Activated CD4-positive, CD25-positive, alpha-beta regulatory T cell treated with anti-CD3 and anti-CD28 coated beads, Interleukin-2, amount 50 U/mL, for 72 hours (primary cell): Measurements from ENCODE around the gene USP9X.
"Not testable (repeated sequence)": the region's sequence is repeated elsewhere in the genome, so short reads cannot be mapped to it uniquely, and the experiment has no call there.

Experiments
- DNase-seq: peaks from one replicate; pipeline ENCODE4 v3.0.0; 2021

Gene USP9X

DNA sequence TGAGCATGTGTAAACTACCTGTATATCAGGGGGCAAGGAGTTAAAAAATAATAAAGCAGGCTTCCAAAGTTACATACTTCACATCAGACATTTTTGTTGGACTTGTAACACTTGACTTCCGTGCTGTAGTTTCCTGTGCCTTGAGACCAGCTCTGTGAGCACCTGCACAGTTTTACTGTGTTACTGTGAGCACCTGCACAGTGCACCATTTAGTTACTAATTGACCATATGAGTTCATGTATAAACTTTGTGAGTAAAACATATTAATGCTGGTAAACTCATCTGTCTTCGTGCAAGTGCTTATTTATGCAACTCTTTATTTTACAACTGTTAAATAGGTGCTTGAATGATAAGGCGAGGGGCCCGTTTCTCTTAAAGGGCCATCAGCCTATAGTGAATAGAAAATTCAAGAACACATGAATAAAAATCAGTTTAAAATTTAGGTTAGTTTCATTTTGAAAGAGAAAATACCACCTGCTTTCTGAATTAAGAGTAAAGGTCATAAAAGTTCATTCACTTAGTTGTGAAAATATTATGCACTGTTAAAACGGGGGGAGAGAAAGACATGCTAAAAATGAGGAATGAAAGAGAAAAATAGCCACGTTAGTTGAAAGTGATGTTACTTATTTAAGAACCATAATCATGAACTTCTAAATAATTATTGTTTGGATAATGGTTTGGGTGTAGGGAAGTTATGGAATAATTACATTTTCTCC, 42.4 kb downstream of the USP9X start:
- no peak for DNase-seq

DNA sequence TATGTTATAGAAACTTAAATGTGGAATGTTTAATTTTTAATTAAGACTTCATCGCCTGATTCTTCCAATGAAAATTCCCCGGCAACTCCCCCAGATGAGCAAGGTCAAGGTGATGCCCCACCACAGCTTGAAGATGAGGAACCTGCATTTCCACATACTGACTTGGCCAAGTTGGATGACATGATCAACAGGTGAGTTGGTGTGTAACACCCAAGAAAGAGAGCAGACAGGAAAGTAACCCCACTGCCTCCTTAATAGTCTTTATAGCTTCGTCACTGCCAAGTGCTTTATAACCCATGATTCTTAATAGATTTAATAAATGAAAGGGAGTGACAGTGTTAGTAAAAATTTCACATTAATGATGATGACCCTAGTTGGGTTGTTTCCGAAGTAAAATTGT, 43.7 kb downstream of the USP9X start:
- DNase-seq = no peak

- DNase-seq = no peak
These were observed 46.5 kb downstream of the USP9X start for GRCh38 chrX:41131766-41132165.

- no peak for DNase-seq
These were observed 48.3 kb downstream of the USP9X start for GRCh38 chrX:41133551-41133950.

GRCh38 chrX:41137589-41137988, 52.3 kb downstream of the USP9X start:
- no peak for DNase-seq

- no peak for DNase-seq
These were observed 57.1 kb downstream of the USP9X start for GRCh38 chrX:41142130-41142910.

DNA sequence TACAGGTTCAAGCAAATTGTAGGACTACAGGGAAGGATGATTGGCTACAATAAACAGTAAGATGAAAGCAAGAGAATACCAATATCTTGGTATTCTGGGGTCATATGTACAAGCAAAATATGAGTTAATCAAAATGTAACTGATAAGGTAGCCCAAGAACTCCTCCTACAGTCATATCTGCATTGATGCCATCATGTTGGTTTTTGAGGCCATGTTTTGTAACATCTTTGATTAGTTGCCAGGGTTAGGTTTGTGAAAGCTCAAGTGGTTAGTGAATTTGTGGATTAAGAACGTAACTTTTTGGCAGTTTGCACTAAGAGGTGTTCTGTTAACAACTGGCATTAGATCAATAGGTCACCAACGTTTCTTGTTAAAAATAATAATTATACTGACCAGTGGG, 59.6 kb downstream of the USP9X start:
- DNase-seq = no peak

- DNase-seq = no peak
These were observed 60.8 kb downstream of the USP9X start for GRCh38 chrX:41145920-41146608.

GRCh38 chrX:41148553-41148952, 63.3 kb downstream of the USP9X start:
- no peak for DNase-seq

GRCh38 chrX:41150043-41150442, 64.8 kb downstream of the USP9X start:
- no peak for DNase-seq

GRCh38 chrX:41151726-41152125, 66.5 kb downstream of the USP9X start:
- DNase-seq = not testable (repeated sequence)

GRCh38 chrX:41152221-41152620, 67.0 kb downstream of the USP9X start:
- no peak for DNase-seq

- DNase-seq = no peak
These were observed 68.2 kb downstream of the USP9X start for GRCh38 chrX:41153448-41153847.

DNA sequence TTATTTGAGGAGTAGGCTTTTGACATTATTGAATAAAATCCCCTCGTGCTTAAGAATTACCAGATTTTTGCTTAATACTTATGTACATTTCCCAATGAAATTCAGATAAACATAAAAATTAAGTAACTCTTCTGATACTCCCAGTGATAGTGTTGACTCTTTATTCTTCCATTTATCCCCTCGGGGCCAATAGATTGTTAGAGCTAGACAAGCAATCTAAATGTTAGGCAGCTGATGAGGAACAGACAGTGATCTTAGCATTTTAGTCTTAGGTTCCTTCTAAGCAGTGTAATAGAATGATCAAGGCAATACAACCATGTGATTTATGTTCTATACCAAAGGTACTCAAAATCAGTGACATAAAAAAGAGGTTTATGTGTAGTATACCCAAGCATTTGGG, 68.7 kb downstream of the USP9X start:
- DNase-seq = no peak

DNA sequence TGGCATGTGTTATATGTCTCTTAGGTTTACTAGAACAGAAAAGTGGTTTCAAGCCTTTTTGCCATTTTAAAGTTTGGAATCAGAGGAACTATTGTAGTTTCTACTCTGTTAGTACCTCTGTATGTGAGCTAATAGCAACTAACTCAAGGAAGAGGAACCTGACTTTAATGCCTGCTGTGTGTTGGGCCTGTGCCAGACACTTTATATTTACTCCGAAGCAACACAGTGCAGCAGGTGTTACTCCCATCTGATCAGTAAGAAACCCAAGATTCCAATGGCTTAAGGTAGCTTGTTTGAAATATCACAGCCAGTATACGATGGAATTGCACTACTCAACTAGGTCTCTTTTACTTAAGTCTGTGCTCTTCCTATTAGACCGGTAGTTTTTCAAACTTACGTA, 79.2 kb downstream of the USP9X start:
- DNase-seq = no peak

- no peak for DNase-seq
These were observed 82.6 kb downstream of the USP9X start for GRCh38 chrX:41167888-41168287.

DNA sequence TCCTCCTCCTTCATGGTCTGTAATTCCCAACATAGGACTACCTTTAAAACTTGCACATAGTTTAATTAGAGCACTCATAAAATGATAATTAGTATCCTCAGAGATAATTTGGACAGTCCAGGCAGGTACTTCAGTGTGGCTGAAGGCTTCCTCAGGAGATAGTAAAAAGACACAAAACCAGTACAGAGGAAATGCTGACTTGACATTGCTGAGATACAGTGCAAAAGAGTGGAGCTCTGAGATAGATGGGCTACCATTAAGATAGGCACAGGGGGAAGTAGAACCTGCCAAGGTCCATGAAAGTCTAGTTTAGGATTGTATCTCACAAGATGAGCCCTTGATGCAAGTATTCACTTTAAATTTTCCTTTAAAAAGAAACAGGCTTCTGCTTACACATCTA, 91.0 kb downstream of the USP9X start:
- no peak for DNase-seq

GRCh38 chrX:41177297-41177696, 92.1 kb downstream of the USP9X start:
- DNase-seq = no peak

DNA sequence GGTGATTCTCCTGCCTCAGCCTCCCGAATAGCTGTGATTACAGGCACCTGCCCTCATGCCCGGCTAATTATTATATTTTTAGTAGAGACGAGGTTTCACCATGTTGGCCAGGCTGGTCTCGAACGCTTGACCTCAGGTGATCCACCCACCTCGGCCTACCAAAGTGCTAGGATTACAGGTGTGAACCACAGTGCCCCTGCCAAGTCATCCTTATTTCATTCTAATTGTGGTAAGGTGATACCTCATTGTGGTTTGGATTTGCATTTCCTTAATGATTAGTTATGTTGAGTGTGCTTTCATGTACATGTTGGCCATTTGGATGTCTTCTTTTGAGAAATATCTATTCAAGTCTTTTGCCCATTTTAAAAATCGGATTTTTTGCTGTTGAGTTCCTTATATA, 93.0 kb downstream of the USP9X start:
- DNase-seq = no peak

DNA sequence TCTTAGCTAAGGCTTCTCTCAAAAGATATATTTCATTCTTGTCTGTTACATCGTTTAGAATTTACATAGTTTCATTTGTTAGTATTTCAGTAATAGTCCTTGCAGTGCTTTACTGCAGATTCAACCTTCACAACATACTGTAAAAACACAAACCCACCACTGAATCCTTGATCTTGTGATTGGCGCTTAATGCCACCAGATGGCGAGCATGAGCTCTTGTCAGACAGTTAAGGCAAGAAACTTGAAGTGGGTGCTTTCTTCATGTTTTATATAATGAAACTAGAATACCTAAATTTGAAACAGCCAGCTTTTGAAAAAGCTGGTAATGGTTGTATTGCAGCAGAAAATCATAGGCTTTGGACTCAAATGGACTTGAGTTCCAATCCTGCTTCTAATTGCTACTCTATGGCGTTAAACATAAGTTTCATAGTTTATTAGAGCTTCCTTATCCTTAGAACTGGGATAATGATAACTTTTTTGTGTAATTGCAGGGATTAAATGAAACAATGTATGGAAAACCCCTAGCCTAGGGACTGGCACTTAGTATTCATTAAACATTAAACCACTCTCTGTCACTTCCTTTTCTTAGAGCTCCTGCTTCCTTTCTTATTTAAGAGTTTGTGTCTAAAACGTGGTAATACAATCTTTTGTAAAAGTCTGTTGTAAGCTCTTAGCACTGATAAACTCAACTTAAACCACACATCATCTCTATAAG, 95.1 kb downstream of the USP9X start:
- no peak for DNase-seq

DNA sequence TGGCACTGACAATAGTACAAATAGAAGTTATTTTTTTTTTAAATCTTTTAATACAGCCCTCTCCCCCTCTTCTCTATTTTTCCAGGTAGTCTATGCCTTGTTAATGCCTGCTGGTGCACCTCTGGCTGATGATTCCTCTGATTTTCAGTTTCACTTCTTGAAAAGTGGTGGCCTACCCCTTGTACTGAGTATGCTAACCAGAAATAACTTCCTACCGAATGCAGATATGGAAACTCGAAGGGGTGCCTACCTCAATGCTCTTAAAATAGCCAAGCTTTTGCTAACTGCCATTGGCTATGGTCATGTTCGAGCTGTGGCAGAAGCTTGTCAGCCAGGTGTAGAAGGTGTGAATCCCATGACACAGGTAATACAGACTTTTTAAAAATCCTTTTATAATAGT, 99.1 kb downstream of the USP9X start:
- no peak for DNase-seq

- not testable (repeated sequence) for DNase-seq
These were observed 101.7 kb downstream of the USP9X start for GRCh38 chrX:41186946-41187345.

- DNase-seq = no peak
These were observed 103.9 kb downstream of the USP9X start for GRCh38 chrX:41189156-41189555.
